HepG2 (cell line): ENCODE measurements around the gene ELOVL6. TPM values are rescaled to one million over a fixed set of nuclear protein-coding genes. Genes with fewer than 3 reads are reported as not detected.

Experiments
- ATAC-seq: fragments of 200-7000 bp; cut with Tn5 transposase; 3 replicates; pipeline ENCODE4 v1.9.1; 2020; ENCODE audit warnings: mild to moderate bottlenecking, moderate library complexity
- BruUV-seq: library from RNA; stranded (reverse); fragments of 400-500 nt; replicated peaks from 2 replicates; lab custom pipeline; 2021; lab: Mats Ljungman, UMichigan
- CTCF ChIA-PET: fragments of 300-600 bp; formaldehyde crosslinking; extraction: SDS; loops from one replicate; lab custom pipeline; 2021; ENCODE audit warnings: low total read pairs, inconsistent platforms, low intra/inter-chr PET ratio; lab: Yijun Ruan, JAX
- POLR2A ChIA-PET: fragments of 350-600 bp; sonication (Branson Sonifier 250); formaldehyde crosslinking; loops from one replicate; lab custom pipeline; 2020; ENCODE audit warnings: antibody characterized with exemption, inconsistent platforms; lab: Yijun Ruan, JAX
- DNase-seq: peaks from one replicate; pipeline ENCODE4 v3.0.0-alpha.2; 2015; ENCODE audit warnings: low spot score
- FAIRE-seq: peaks from 3 replicates; lab custom pipeline; 2011; peaks lifted over from hg19 to GRCh38; lab: Jason Lieb, UNC
- H2AFZ ChIP-seq: one replicate; pipeline ENCODE4 v1.6.1; 2011; ENCODE audit warnings: low read length, inconsistent platforms
- H3K27ac ChIP-seq: fragments of 300-600 bp; 3 replicates; pipeline ENCODE4 v1.8.0; 2011; ENCODE audit warnings: mixed run types, mild to moderate bottlenecking, mixed read lengths, low read length, inconsistent platforms; ENCODE audit not compliant: insufficient read depth; ENCODE audit errors: extremely low read length
- H3K27me3 ChIP-seq, 2 experiments: fragments of 200-600 bp in 1 of 2; 2 replicates in 1 of 2; 3 replicates in 1 of 2; pipeline versions ENCODE4 v1.6.0 to v1.8.0; 2011; ENCODE audit warnings: low read length in 2 of 2, mild to moderate bottlenecking in 2 of 2, moderate library complexity in 2 of 2, inconsistent platforms in 1 of 2; ENCODE audit not compliant: insufficient read depth in 2 of 2, control insufficient read depth in 1 of 2
- H3K36me3 ChIP-seq, 2 experiments: fragments of 200-600 bp in 1 of 2; replicated peaks in 1 of 2; 2 replicates in 1 of 2; 3 replicates in 1 of 2; pipeline versions ENCODE4 v1.5.1 to v1.8.0; 2011; ENCODE audit warnings: low read length in 2 of 2, inconsistent platforms in 1 of 2; ENCODE audit not compliant: insufficient read depth in 2 of 2, control insufficient read depth in 1 of 2
- H3K4me1 ChIP-seq: 2 replicates; pipeline ENCODE4 v1.5.1; 2012; ENCODE audit warnings: low read length, inconsistent platforms; ENCODE audit not compliant: insufficient read depth
- H3K4me2 ChIP-seq: 2 replicates; pipeline ENCODE4 v1.6.0; 2011; ENCODE audit warnings: low read depth, low read length, inconsistent platforms
- H3K4me3 ChIP-seq, 3 experiments: fragments of 200-600 bp in 1 of 3; sonication (generic), shearing (Covaris generic) in 1 of 3; replicated peaks in 1 of 3; 2 replicates each; pipeline ENCODE4 v1.5.1; 2011 to 2016; ENCODE audit warnings: low read length in 3 of 3, inconsistent platforms in 2 of 3, low read depth in 2 of 3, mild to moderate bottlenecking in 2 of 3, control low read depth in 1 of 3, mixed read lengths in 1 of 3; ENCODE audit not compliant: insufficient read depth in 1 of 3
- H3K79me2 ChIP-seq: one replicate; pipeline ENCODE4 v1.6.1; 2011; ENCODE audit warnings: low read length, inconsistent platforms; ENCODE audit not compliant: insufficient read depth
- H3K9ac ChIP-seq: 2 replicates; pipeline ENCODE4 v1.6.0; 2011; ENCODE audit warnings: mild to moderate bottlenecking, low read depth, low read length, inconsistent platforms; ENCODE audit not compliant: insufficient read depth
- H3K9me3 ChIP-seq: 2 replicates; pipeline ENCODE4 v1.5.1; 2012; ENCODE audit warnings: mild to moderate bottlenecking, low read length
- H4K20me1 ChIP-seq: 2 replicates; pipeline ENCODE4 v1.6.0; 2011; ENCODE audit warnings: inconsistent platforms, mild to moderate bottlenecking, low read length, moderate library complexity; ENCODE audit not compliant: insufficient read depth
- BRD4 ChIP-seq: sonication (generic); formaldehyde crosslinking; IDR thresholded peaks from 2 replicates; pipeline ENCODE4 v1.4.0; 2020; ENCODE audit warnings: missing genetic modification reagents
- GABPB1 ChIP-seq: IDR thresholded peaks from 2 replicates; pipeline ENCODE4 v1.6.1; 2016; ENCODE audit warnings: mild to moderate bottlenecking, missing genetic modification reagents, moderate library complexity, missing compliant biosample characterization
- HES4 ChIP-seq: sonication (generic); formaldehyde crosslinking; IDR thresholded peaks from 2 replicates; pipeline ENCODE4 v1.9.0; 2021; ENCODE audit warnings: mild to moderate bottlenecking, missing genetic modification reagents, borderline replicate concordance
- JUND ChIP-seq: sonication (generic); formaldehyde crosslinking; IDR thresholded peaks from 2 replicates; pipeline ENCODE4 v1.8.0; 2022; ENCODE audit warnings: mild to moderate bottlenecking, missing genetic modification reagents
- NCOA5 ChIP-seq: sonication (generic); formaldehyde crosslinking; IDR thresholded peaks from 2 replicates; pipeline ENCODE4 v1.4.0; 2020; ENCODE audit warnings: missing genetic modification reagents
- PHF8 ChIP-seq: sonication (generic); formaldehyde crosslinking; IDR thresholded peaks from 2 replicates; pipeline ENCODE4 v1.5.0; 2020; ENCODE audit warnings: missing genetic modification reagents
- RAD21 ChIP-seq: fragments of 450-650 bp; formaldehyde crosslinking; IDR thresholded peaks from 2 replicates; pipeline ENCODE4 v1.5.0; 2020; ENCODE audit warnings: mild to moderate bottlenecking
- SMC3 ChIP-seq: IDR thresholded peaks from 2 replicates; pipeline ENCODE4 v1.6.1; 2011; ENCODE audit warnings: low read length, improper control_type of control experiment
- STAG1 ChIP-seq: sonication (generic); formaldehyde crosslinking; IDR thresholded peaks from 2 replicates; pipeline ENCODE4 v1.4.0; 2020; ENCODE audit warnings: missing genetic modification reagents
- TP53 ChIP-seq: sonication (generic); formaldehyde crosslinking; conservative IDR thresholded peaks from 2 replicates; pipeline ENCODE4 v1.4.0; 2020; ENCODE audit warnings: missing genetic modification reagents
- ZNF12 ChIP-seq: sonication (generic); formaldehyde crosslinking; IDR thresholded peaks from 2 replicates; pipeline ENCODE4 v1.5.0; 2020; ENCODE audit warnings: missing genetic modification reagents
- ZNF180 ChIP-seq: sonication (generic); formaldehyde crosslinking; IDR thresholded peaks from 2 replicates; pipeline ENCODE4 v1.4.0; 2020; ENCODE audit warnings: low read depth, missing genetic modification reagents, borderline replicate concordance
- ZNF331 ChIP-seq: sonication (generic); formaldehyde crosslinking; IDR thresholded peaks from 2 replicates; pipeline ENCODE4 v1.4.0; 2020; ENCODE audit warnings: missing genetic modification reagents
- ZNF383 ChIP-seq: sonication (generic); formaldehyde crosslinking; IDR thresholded peaks from 2 replicates; pipeline ENCODE4 v1.4.0; 2020; ENCODE audit warnings: missing genetic modification reagents, mild to moderate bottlenecking, borderline replicate concordance
- ZNF670 ChIP-seq: sonication (generic); formaldehyde crosslinking; IDR thresholded peaks from 2 replicates; pipeline ENCODE4 v1.8.0; 2022; ENCODE audit warnings: mild to moderate bottlenecking, missing genetic modification reagents, borderline replicate concordance
- whole genome bisulfite sequencing: methylation state at CpG from one replicate; pipeline ENCODE4 v1.1.6; 2017; ENCODE audit warnings: low lambda C conversion rate; 5-methylcytosine and 5-hydroxymethylcytosine counted together
- in situ Hi-C: cut with HindIII; loops from 2 replicates; pipeline ENCODE4 v1.10.0; 2017; ENCODE audit warnings: low pct_unique_long_range_greater_than_20kb; ENCODE audit not compliant: extremely low pct_ligation_motif_present
- intact Hi-C: fragments of 100-400 bp; cut with micrococcal nuclease; formaldehyde crosslinking; loops from one replicate; pipeline ENCODE4 v1.10.0; 2022; ENCODE audit not compliant: unreplicated experiment
- polyA plus RNA-seq, 8 experiments: library from polyadenylated mRNA; depleted of rRNA in 3 of 8; stranded (reverse) in 7 of 8; unstranded in 1 of 8; fragments of >200 nt; fragmentation: Illumina TruSeq in 4 of 8; extraction: Trizol in 4 of 8; gene quantifications; 2 replicates each; pipeline versions ENCODE4 v1.2.1 to v1.2.3, GENCODE V29; 2011 to 2016; ENCODE audit warnings: low read depth in 4 of 8, missing spikeins in 1 of 8, mixed read lengths in 1 of 8; ENCODE audit not compliant: insufficient read depth in 1 of 8
- total RNA-seq, 5 experiments: library from RNA; depleted of rRNA; stranded (reverse); fragments of >200 nt; fragmentation: Illumina TruSeq; extraction: Trizol; gene quantifications; 2 replicates each; pipeline ENCODE4 v1.2.3, GENCODE V29; 2016; ENCODE audit warnings: low read depth in 1 of 5
- TF ChIP-seq, protein P1 (sequence below): sonication (generic); formaldehyde crosslinking; IDR thresholded peaks from 2 replicates; pipeline ENCODE4 v1.4.0; 2020; ENCODE audit warnings: mild to moderate bottlenecking, missing genetic modification reagents, borderline replicate concordance
- TF ChIP-seq, protein P2 (sequence below): sonication (generic); formaldehyde crosslinking; IDR thresholded peaks from 2 replicates; pipeline ENCODE4 v1.5.0; 2020; ENCODE audit warnings: mild to moderate bottlenecking, missing genetic modification reagents, moderate library complexity
- TF ChIP-seq, protein P3 (sequence below): sonication (generic); formaldehyde crosslinking; IDR thresholded peaks from 2 replicates; pipeline ENCODE4 v1.4.0; 2020; ENCODE audit warnings: missing genetic modification reagents, mild to moderate bottlenecking, borderline replicate concordance

The ELOVL6 gene
- total and polyA plus RNA-seq, 2 of the 13 experiments (the other 11 are each of a cell fraction or from before 2014, with no cell fraction given): 14.1 to 23.2 TPM

DNA sequence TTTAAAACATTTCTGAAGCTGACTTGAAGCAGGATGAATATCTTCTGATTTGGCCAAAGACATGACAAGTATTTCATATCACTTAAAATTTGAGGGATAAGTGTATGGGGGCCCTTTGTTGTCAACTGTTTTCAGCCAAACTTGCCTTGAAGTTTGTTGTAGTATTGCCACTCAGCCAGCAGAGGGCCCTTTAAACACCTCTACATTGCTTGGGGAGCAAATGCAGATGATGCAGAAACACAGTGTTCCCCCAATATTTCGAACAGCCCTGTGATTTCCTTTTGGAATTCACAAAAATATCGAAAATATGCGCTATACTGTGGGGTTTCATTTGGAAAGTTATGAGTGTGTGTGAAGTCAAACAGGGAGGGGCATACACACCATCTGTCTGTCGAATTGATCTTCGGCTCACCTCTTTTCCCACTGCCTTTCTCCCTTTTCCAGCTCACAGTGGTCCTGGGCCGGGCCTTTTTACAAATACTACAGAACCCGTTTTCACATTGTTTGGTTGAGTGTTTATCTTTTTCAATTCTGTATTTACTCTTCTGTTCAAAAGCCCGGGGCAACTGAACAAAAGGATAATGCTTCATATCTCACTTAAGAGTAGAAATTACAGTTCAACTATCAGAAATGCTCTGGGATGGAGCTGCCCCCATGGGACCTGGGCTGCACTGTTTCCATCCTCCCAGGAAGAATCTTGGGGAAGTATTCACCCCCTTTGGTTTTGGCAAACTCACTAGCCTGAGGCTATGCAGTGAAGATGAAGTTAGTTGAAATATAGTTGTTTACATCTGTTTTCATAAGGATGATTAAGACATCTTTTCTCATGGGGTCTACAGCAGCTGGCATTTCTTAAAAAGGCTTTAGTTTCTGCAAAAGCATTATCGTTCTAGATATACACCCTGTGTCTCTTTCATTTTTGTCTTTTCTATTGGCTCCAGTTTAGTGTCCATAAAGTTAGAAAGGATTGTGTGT is 148.2 kb downstream of the ELOVL6 start:
- H3K27ac ChIP-seq: no peak overlapping the region
- POLR2A ChIA-PET: no interaction called here
- in situ Hi-C loops (loop anchor here (5.0 kb wide), 1 partner anchor 157 kb away; no protein-coding TSS in a partner anchor), intact Hi-C loops (loop anchor here (1.0 to 5.0 kb wide), 2 partner anchors 147 to 161 kb away; partner anchors contain the start of gene ELOVL6)
- no peak overlapping the region for H3K9ac ChIP-seq
- H3K79me2 ChIP-seq: no peaks in the 10 kb centered on the region
- peaks cover 0 to 7% of the 10 kb centered on the region in 2 experiments; a peak in 3 of 5 replicates for H3K36me3 ChIP-seq
- peaks cover 6% of the 10 kb centered on the region for H3K4me1 ChIP-seq
- ATAC-seq (peak; percentile 59; the same call in 2 of the 3 replicates), DNase-seq (peak; percentile 30), FAIRE-seq (peak; percentile 79)
- TF ChIP-seq SMC3: peak; percentile 73
- TF ChIP-seq STAG1 (CRISPR knock-in tag): peak; percentile 62
- no peak for TF ChIP-seq NCOA5 (CRISPR knock-in tag)
- no peak for TF ChIP-seq JUND
- no peak for TF ChIP-seq PHF8 (CRISPR knock-in tag)
- TF ChIP-seq, protein P1, sequence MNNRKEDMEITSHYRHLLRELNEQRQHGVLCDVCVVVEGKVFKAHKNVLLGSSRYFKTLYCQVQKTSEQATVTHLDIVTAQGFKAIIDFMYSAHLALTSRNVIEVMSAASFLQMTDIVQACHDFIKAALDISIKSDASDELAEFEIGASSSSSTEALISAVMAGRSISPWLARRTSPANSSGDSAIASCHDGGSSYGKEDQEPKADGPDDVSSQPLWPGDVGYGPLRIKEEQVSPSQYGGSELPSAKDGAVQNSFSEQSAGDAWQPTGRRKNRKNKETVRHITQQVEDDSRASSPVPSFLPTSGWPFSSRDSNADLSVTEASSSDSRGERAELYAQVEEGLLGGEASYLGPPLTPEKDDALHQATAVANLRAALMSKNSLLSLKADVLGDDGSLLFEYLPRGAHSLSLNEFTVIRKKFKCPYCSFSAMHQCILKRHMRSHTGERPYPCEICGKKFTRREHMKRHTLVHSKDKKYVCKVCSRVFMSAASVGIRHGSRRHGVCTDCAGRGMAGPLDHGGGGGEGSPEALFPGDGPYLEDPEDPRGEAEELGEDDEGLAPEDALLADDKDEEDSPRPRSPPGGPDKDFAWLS: no peak
- TF ChIP-seq ZNF670 (CRISPR knock-in tag): no peak
- TF ChIP-seq, protein P2, sequence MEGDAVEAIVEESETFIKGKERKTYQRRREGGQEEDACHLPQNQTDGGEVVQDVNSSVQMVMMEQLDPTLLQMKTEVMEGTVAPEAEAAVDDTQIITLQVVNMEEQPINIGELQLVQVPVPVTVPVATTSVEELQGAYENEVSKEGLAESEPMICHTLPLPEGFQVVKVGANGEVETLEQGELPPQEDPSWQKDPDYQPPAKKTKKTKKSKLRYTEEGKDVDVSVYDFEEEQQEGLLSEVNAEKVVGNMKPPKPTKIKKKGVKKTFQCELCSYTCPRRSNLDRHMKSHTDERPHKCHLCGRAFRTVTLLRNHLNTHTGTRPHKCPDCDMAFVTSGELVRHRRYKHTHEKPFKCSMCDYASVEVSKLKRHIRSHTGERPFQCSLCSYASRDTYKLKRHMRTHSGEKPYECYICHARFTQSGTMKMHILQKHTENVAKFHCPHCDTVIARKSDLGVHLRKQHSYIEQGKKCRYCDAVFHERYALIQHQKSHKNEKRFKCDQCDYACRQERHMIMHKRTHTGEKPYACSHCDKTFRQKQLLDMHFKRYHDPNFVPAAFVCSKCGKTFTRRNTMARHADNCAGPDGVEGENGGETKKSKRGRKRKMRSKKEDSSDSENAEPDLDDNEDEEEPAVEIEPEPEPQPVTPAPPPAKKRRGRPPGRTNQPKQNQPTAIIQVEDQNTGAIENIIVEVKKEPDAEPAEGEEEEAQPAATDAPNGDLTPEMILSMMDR (CRISPR knock-in tag): peak; percentile 69
- no peak for TF ChIP-seq ZNF383
- TF ChIP-seq, protein P3, sequence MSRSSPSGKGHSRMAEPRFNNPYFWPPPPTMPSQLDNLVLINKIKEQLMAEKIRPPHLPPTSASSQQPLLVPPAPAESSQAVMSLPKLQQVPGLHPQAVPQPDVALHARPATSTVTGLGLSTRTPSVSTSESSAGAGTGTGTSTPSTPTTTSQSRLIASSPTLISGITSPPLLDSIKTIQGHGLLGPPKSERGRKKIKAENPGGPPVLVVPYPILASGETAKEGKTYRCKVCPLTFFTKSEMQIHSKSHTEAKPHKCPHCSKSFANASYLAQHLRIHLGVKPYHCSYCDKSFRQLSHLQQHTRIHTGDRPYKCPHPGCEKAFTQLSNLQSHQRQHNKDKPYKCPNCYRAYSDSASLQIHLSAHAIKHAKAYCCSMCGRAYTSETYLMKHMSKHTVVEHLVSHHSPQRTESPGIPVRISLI (CRISPR knock-in tag): no peak
- no peak for TF ChIP-seq ZNF331
- no peak for TF ChIP-seq GABPB1 (CRISPR knock-in tag)
- no peak for TF ChIP-seq ZNF180 (CRISPR knock-in tag)
- no peak for TF ChIP-seq ZNF12 (CRISPR knock-in tag)
- no peak for TF ChIP-seq TP53
- no peak for TF ChIP-seq BRD4 (CRISPR knock-in tag)
- TF ChIP-seq RAD21: no peak; the same call in 1 of the 2 replicates
- TF ChIP-seq HES4 (CRISPR knock-in tag): no peak
- CTCF ChIA-PET: interaction anchor here (0.8 to 2.6 kb wide), 2 partner anchors 161 to 1982 kb away, joined by 3 to 26 read pairs; no protein-coding TSS in a partner anchor
- no peaks in the 10 kb centered on the region for H4K20me1 ChIP-seq
- H3K4me2 ChIP-seq: no peak overlapping the region
- H3K27me3 ChIP-seq: no peaks in the 10 kb centered on the region
- TSS peak; percentile 37 for BruUV-seq
- WGBS: 67% methylated on average over 9 of the region's 9 CpGs
- H2AFZ ChIP-seq: no peak overlapping the region
- no peak overlapping the region for H3K4me3 ChIP-seq
- no peaks in the 10 kb centered on the region for H3K9me3 ChIP-seq
